ENCODE measurements around the gene LYZL1.

LYZL1 gene

DNA sequence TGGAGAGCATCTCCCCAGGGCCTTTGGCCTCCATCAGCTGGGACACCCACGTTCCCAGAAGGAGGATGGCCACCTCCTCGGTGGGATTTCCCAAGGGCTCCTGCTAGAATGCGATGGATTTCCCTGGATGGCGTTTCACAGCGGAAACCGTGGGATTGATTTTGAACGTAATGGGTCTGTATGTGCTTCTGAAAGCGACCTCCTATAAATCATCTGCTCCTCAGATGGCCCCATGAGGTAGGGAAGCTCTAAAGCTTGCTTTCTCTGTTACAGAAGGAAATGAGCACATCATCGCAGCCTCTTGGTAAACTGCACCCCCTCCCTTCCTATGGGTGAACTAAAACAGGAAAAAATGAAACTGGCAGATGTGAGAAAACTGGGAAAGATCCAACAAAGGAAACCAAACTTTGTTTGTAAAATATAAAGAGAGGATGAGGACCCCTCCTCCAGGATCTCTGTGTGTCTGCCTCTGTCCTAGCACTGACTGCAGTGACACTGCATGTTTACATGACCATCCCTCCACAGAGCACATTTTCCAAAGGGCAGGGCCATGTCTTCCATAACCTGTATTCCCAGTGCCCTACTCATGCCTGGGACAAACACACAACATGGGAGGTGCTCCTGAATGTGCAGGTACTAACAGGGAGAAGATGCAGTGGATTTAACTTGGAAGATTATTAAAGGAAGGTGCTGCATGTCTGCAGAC is 57.6 kb downstream of the LYZL1 start:
- Histone ChIP-seq H3K27me3 (ENCODE audit: insufficient read depth, low read depth, severe bottlenecking) (no peaks in the 10 kb centered on the region), H3K27ac (no peak overlapping the region), H3K36me3 (no peaks in the 10 kb centered on the region), H3K4me3 (ENCODE audit: low read depth, low read length) (no peak overlapping the region), H3K9me3 (ENCODE audit: severe bottlenecking) (no peaks in the 10 kb centered on the region)
- TF ChIP-seq, protein P1, sequence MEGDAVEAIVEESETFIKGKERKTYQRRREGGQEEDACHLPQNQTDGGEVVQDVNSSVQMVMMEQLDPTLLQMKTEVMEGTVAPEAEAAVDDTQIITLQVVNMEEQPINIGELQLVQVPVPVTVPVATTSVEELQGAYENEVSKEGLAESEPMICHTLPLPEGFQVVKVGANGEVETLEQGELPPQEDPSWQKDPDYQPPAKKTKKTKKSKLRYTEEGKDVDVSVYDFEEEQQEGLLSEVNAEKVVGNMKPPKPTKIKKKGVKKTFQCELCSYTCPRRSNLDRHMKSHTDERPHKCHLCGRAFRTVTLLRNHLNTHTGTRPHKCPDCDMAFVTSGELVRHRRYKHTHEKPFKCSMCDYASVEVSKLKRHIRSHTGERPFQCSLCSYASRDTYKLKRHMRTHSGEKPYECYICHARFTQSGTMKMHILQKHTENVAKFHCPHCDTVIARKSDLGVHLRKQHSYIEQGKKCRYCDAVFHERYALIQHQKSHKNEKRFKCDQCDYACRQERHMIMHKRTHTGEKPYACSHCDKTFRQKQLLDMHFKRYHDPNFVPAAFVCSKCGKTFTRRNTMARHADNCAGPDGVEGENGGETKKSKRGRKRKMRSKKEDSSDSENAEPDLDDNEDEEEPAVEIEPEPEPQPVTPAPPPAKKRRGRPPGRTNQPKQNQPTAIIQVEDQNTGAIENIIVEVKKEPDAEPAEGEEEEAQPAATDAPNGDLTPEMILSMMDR (IDR thresholded peaks at IDR 0.05; ENCODE audit: low read depth, low read length) = no peak
- no peak for DNase-seq

DNA sequence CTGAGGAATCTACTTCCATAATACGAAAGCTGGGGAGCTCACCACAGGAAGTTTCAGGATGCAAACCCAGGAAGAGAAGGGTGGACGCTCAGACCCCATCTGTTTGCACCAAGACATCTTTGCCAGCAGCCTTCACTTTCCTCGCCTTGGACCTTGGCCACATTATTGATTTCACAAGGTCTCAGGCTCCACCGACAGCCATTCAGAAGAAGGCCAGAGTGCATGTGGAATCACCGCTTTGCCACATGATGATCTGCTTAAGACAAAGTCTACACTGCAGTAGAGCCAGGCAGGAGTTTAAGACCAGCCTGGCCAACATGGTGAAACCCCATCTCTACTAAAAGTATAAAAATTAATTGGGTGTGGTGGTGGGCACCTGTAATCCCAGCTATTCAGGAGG is 60.0 kb downstream of the LYZL1 start:
- H3K9me3 ChIP-seq (ENCODE audit: severe bottlenecking) = no peaks in the 10 kb centered on the region
- no peak for DNase-seq
- no peaks in the 10 kb centered on the region for H3K36me3 ChIP-seq
- no peak overlapping the region for H3K27ac ChIP-seq
- H3K4me3 ChIP-seq (ENCODE audit: low read depth, low read length) = no peak overlapping the region
- H3K27me3 ChIP-seq (ENCODE audit: insufficient read depth, low read depth, severe bottlenecking) = no peaks in the 10 kb centered on the region
- TF ChIP-seq, protein P1 (IDR thresholded peaks at IDR 0.05; ENCODE audit: low read depth, low read length) = no peak

DNA sequence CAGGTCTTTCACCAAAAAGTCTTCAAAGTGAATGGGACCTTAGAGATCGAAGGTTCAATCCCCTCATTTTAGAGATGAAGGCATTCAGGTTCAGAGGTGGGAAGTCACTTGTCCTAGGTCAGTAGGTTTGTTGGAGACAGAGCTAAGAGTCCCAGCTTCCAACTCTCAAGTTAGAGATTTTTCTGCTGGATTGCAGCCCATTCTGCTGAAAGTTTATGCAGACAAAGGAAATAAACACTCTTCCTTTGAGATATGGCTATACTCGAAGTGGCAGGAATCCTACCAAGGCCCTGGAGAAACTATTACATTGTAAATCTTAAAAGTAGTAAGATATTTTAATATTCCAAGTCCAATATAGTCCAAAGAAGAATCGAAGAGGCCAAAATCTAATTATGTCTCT is 64.4 kb downstream of the LYZL1 start:
- Histone ChIP-seq H3K36me3 (no peaks in the 10 kb centered on the region), H3K9me3 (ENCODE audit: severe bottlenecking) (no peaks in the 10 kb centered on the region), H3K4me3 (ENCODE audit: low read depth, low read length) (no peak overlapping the region), H3K27ac (no peak overlapping the region), H3K27me3 (ENCODE audit: insufficient read depth, low read depth, severe bottlenecking) (no peaks in the 10 kb centered on the region)
- no peak for DNase-seq
- TF ChIP-seq, protein P1 (IDR thresholded peaks at IDR 0.05; ENCODE audit: low read depth, low read length) = no peak

DNA sequence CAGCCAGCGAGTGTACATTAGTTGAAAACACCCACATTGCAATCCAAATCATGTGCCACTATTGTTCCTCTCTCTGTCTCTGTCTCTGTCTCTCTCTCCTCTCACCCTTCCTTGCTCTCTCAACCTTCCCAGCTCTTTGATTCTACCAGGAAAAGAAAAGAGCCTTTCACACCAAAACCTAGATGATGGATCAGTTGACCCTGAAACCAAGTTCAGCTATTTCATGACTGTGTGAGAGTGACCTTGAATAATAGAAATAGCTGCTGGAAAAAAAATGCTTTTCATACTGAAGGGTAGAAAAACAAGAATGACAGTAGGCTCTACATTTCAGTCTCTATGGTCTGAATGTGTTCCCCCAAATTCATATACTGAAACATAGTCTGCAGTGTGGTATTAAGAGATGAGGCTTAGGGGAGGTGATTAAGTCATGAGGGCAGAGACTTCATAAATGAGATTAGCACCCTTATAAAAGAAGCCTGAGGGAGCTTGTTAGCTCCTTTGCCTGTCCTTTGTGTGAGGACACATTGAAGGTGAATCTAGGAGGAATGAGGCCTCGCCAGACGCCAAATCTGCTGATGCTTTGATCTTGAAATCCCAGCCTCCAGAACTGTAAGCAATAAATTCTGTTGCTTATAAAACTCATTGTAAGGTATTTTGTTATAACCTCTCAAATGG is 65.2 kb downstream of the LYZL1 start:
- Histone ChIP-seq H3K27me3 (ENCODE audit: insufficient read depth, low read depth, severe bottlenecking) (no peaks in the 10 kb centered on the region), H3K27ac (no peak overlapping the region), H3K36me3 (no peaks in the 10 kb centered on the region), H3K4me3 (ENCODE audit: low read depth, low read length) (no peak overlapping the region), H3K9me3 (ENCODE audit: severe bottlenecking) (no peaks in the 10 kb centered on the region)
- TF ChIP-seq, protein P1 (IDR thresholded peaks at IDR 0.05; ENCODE audit: low read depth, low read length) = no peak
- DNase-seq = peak; percentile 21

DNA sequence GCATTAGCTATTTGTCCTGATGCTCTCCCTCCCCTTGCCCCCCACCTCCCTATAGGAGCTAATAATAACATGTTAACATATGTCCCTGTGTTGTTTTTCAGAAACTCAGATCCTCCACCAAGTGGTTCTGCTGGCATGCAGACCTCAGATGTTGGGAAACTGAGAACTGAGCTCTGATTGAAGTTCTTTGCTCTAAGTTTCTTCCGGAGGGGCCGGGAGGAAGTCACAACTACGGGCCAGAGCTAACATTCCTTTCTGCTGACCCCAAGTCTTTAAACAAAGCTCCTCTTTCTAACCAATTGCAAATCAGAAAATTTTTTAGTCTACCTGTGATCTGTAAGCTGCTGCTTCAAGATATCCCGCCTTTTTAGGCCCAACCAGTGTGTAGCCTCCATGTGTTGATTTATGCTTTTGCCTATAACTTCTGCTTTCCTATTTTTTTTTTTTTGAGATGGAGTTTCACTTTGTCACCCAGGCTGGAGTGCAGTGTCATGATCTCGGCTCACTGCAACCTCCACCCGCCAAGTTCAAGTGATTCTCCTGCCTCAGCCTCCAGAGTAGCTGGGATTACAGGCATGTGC is 66.6 kb downstream of the LYZL1 start:
- Histone ChIP-seq H3K27ac (no peak overlapping the region), H3K27me3 (ENCODE audit: insufficient read depth, low read depth, severe bottlenecking) (no peaks in the 10 kb centered on the region), H3K9me3 (ENCODE audit: severe bottlenecking) (no peaks in the 10 kb centered on the region), H3K4me3 (ENCODE audit: low read depth, low read length) (no peak overlapping the region), H3K36me3 (no peaks in the 10 kb centered on the region)
- TF ChIP-seq, protein P1 (IDR thresholded peaks at IDR 0.05; ENCODE audit: low read depth, low read length) = no peak
- no peak for DNase-seq
